ENCODE data around the gene LY86. TPM values are rescaled to one million over a fixed set of nuclear protein-coding genes. Genes with fewer than 3 reads are reported as not detected.
"Not testable (repeated sequence)": the region's sequence is repeated elsewhere in the genome, so short reads cannot be mapped to it uniquely, and the experiment has no call there.

The LY86 gene
- polyA plus RNA-seq, 1 donor: 1.1 TPM

DNA sequence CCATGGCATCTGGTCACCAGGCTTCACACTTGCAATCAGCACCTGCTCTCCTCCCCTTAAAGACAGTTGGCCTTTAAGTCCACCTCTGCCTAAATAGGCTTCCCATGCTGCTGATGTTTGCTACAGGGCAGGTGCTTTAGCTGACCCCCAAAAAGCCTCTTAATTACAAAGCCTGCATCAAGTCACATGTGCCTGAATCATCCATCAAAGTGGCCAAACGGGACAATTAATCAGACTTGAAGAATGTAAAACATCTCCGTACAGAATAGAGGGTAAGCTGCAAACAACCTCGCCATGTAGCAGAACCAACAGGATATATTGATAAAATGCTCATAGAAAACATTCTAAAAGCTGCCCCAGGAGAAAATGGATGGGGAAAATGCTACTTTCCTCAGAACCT is 7.4 kb downstream of the LY86 start:
- DNase-seq: no peak

DNA sequence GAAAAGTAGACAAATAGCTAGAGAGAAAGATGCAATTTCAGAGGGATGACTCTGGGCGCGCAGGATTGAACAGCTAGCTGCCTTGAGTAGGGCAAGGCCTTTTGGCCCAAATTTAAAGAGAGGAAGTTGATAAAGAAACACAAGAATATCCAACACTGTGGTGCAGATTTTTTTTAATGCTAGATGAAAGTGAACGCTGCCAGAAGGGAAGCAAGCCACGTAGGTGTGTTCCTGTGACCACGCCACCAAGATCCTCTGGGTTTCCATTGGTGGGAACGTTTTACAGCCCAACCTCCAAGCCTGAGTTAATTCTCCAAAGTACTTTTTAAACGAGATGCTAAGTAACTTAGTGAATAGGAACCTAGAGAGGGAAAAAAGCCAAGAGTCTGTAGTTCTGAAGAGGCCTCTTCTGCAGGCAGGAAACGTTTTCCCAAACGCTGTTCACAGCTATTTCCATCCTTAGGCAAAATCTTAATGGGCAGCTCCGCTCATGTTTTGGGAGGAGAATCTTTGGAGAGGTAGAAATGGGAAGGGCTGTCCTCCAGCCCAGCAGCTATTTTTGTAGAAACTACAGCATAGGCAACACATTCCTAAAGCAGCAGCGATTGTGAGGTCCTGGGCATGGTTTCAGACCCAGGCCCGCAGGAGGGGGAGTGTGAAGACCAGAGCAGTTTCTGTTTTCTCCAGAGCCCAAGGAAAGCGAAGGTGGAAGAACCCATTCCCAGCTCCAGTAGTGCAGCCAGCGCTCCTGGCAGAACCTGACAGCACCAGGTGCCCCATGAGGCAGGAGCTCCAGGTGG is 8.2 kb downstream of the LY86 start:
- no peak for DNase-seq

DNA sequence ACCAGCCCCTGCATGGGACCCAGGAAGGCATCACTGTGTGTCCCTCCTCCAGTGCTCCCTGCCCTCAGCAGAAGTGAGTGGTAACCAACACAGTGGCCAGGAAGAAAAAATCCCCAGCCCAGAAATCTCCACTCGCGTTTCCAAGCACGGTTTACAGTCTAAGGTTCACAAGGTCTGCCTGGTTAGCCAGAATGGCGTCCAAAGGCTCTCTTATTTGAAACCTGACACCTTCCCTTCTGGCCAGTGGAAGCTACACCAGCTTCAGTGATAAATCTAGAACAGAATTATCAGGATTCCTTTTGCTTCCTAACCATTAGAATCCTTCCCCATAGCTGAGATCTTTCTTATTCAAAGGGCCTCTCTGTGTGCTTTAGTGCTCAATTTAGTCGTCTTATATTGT is 9.2 kb downstream of the LY86 start:
- no peak for DNase-seq

DNA sequence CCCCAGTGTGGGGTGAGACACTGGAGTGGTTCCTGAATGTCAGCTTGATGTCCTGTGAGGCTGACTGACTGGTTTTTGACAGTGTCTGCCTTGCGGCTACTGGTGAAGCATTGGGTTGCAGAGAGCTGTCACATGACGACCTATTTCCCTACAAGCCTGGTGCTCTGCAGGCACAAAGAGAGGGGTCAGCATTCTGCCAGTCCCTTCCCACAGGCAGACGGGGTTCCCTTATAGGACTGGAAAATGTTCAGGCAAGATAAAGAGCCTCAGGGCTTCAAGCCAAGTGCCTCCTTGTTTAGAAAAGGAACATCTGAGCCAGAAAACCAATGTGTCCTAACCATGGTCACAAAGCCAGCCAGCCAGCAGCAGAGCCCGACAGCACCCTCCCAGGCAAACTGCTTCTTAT is 11.0 kb downstream of the LY86 start:
- DNase-seq: no peak

DNA sequence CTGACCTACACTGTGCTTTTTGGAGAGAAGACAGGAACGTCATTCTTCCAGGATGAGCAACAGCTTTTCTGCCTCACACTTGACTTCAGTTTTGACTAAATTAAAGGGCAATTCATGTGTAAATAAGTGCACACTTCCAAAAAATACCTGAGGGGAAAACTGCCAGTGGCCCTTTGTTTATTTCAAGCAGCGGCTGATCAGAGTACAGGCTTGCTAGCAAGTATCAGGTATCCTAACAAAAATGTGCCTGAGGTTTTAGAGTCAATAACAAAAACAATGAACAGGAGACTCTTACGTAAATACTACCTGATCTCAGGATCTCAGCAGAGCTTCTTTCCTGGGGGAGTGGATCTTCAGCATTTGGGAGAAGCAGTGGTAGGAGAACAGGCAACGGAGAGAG is 12.4 kb downstream of the LY86 start:
- DNase-seq: no peak

DNA sequence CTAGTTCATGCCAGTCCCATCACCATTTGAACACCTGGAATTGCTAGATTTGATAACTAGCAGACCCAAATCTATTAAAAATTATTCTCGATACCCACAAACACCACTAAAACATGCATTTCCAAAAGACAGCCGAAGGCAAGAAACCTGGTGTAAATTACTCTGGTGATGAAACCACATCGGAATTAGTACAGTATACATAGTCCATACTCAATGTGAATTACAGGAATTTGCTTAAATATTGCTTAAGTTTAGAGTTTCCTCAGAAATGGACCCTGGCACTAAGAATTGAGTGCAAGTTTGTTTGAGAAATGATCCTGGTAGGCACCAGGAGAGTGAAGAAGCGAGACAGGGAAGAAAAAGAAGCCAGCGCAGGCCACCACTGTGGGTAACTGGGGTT is 13.7 kb downstream of the LY86 start:
- DNase-seq: no peak

DNA sequence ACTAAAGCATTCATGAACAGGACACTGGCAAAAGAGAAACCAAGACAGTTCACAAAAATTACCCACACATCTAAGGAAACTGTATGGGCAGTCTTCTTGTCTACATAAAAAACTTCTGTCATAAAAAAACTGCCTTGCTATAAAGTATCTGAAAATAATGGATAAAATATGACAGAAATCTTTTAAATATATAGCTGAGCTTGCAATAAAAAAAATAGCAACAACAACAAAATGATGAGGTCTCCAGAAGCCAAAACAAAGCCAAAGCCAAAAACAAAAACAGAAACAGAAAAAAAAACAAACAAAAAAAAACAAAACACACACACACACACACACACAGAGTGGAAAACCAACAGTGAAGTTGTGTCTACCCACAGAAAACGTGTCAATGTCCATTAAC is 14.8 kb downstream of the LY86 start:
- no peak for DNase-seq

DNA sequence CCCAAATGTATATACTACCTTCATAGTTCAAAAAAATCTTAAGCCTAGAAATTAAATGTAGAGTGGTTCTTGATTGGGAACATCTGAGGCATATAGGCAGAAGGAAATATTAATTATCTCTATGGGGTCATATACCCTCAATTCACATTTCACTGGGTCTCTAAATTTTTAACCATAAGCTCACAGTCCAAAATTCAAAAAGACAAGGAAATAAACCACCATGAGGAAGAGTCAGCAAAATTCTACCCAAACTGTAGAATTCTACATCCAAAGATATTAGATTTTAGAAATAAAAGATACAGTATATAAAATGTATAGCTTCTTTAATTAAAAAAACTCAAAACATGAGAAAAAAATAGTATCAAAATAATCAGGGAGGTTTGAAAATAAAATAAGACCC is 15.5 kb downstream of the LY86 start:
- DNase-seq: no peak

DNA sequence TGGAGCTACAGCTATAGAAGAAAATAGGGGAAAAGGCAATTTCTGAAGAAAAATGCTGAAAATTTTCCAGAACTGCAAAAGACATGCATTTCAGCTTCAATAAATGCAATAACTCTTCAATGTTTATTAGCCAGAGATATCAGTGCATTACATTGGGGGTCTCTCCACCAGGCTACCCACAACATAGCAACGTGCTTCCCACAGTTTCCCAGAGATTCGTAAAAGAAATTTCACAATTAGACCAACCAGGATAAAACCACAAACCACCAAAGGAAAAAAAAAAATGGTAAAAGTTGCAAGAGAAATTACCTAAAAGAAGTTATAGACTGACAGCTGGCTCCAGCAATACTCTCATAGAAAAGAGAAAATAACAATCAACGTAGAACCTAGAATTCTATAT is 16.0 kb downstream of the LY86 start:
- DNase-seq: no peak

DNA sequence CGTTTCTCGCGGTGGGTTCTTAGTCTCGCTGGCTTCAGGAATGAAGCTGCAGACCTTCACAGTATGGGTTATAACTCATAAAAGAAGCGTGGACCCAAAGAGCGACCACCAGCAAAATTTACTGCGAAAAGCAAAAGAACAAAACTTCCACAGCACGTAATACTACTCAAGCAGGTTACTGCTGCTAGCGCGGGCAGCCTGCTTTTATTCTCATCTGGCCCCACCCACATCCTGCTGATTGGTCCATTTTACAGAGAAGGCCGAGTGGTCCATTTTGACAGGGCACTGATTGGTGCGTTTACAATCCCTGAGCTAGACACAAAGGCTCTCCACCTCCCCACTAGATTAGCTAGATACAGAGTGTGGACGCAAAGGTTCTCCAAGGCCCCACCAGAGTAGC is 17.4 kb downstream of the LY86 start:
- DNase-seq: no peak

DNA sequence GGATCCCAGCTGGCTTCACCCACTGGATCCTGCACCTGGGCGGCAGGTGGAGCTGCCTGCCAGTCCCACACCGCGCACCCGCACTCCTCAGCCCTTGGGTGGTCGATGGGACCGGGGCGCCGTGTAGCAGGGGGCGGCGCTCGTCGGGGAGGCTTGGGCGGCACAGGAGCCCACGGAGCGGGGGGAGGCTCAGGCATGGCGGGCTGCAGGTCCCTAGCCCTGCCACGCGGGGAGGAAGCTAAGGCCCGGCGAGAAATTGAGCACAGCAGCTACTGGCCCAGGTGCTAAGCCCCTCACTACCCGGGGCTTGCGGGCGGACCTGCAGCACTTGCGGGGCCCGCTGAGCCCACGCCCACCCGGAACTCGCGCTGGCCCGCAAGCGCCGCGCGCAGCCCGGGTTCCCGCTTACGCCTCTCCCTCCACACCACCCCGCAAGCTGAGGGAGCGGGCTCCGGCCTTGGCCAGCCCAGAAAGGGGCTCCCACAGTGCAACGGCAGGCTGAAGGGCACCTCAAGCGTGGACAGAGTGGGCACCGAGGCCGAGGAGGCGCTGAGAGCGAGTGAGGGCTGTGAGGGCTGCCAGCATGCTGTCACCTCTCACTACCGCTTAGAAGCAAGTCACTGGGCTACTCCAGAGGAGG is 18.0 kb downstream of the LY86 start:
- DNase-seq: not testable (repeated sequence)

DNA sequence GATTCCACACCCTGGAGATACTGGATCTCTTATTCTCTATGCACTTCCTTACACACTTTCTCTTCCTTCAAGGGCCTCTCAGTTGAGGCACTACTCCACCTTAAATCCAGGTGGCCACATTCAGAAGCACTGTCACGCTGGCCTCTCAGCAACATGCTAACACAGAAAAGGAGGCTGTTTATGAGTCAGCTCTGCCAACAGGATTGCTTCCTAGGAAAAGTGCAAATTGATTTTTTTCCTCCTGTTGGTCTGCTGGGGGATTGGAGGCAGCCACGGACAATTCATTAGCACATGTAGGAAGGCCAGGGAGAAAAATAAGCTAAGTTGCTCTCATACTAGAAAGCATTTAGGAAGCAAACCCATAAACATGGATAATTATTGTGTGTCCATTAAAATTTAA is 20.9 kb downstream of the LY86 start:
- no peak for DNase-seq

DNA sequence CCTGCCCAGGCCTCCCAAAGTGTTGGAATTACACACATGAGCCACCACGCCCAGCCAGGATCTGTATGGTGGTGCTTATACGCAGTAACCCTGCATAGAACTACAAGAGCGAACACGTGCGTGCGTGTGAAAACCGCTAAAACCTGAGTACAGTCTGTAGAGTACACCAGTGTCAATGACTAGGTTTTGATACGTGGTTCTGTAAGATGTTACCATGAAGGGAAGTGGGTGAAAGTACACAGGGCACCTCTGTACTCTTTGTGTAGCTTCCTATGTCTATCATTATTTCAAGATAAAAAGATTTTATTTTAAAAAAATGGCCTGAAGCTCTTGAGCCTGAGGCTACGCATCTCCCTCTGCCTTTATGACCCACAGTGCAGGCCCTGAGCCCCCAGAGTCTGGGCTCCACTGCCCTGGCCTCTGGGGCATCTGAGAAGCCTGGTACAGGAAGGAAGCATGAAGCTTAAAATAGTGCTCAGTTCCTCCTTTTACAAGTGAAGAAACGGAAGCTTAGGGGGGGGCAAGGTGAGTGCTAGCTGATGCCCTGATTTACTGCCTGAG is 21.6 kb downstream of the LY86 start:
- no peak for DNase-seq

DNA sequence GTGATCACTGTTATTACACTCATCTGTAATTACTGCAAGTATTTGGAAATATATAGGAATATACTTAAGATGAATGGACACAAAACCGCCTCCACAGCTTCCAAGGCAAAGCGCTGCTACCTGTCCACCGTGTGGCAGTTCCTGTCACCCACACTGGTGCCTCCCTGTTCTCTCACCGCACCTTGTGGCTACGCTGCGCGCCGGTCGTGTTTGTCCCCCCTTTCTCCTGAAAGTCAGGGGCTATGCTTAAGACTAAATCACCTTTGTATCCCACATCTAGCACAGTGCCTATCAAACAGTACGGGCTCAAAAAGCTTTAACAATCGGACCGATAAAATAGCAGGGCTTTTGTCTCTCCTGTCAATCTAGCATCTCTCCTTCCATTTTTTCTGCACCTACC is 23.0 kb downstream of the LY86 start:
- DNase-seq: no peak

DNA sequence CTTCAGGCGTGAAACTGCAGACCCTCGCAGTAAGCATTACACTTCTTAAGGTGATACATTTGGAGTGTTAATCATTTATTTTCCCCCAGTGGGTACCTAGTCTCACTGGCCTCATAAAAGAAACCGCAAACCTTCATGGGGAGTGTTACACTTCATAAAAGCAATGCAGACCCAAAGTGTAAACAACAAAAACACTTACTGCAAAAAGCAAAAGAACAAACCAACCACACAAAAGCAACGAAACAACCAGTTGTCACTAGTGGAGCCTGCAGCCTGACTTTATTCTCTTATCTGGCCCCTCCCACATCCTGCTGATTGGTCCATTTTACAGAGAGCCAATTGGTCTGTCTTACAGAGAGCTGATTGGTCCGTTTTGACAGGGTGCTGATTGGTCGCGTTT is 23.8 kb downstream of the LY86 start:
- no peak for DNase-seq

DNA sequence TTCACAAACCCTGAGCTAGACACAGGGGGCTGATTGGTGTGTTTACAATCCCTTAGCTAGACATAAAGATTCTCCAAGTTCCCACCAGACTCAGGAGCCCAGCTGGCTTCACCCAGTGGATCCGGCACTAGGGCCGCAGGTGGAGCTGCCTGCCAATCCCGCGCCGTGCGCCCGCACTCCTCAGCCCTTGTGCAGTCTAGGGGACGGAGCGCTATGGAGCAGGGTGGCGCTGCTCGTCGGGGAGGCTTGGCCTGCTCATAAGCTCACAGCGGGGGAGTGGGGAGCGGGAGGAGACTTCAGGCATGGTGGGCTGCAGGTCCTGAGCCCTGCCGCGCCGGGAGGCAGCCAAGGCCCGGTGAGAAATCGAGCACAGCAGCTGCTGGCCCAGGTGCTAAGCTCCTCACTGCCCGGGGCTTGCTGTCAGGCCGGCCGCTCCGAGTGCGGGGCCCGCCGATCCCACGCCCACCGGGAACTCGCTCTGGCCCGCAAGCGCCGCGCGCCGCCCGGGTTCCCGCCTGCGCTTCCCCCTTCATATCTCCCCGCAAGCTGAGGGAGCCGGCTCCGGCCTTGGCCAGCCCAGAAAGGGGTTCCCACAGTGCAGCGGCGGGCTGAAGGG is 24.7 kb downstream of the LY86 start:
- not testable (repeated sequence) for DNase-seq

DNA sequence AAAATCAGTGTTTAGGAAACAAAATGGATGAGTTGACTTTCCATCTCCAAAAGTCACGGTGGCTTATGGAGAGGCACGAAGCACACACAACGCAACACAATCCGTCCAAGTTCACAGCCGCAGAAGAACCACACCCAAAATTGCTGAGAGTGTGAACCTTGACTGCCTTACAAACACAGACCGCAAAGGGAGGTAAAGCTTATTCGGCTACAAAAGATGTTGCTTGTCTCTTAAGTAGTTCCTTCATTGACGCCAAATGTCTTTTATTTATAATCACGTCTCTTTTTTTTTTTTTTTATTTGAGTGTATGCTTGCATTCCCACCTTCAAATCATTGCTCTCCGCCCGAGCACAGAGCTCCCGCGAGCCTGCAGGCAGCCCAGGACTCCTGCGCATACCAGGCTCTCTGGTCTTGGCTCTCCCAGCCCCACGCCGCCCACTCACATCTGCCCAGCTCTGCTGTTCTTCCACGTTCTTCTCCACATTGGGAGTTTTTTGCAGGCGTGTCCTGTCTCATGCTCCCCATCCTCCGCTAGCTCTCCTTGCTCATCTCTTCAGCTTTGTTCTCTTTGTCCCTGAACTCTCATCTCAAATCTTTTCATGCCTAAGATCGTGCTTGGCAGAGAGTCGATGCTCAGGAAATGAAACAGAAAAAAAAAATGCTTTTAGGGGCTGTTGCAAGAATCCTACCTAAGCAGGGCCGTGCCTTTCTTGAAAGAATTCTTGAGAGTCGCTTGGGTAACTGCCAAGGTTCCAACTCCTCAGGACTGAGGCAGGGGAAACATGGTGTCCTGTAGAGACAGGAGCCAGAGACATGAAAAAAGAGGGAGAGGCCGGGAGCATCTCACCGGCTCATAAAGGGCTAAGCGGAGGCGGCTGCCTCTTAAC is 25.8 kb downstream of the LY86 start:
- DNase-seq: no peak

DNA sequence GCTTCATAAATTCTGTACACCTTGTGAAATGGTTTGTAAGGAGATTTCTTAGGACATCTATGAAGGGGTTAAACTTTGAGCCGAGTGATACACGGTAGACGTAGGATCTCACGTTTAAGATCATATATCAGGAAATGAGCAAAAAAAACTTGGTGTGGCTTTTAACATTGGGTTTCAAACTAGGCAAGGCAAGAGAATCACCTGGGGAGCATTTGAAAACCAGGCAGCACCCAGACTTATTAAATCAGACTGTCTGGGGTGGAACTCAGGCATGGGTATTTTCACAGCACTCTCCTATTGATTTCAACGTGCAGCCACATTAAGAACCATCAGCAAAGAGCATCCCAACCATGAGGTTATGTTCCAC is 26.4 kb downstream of the LY86 start:
- no peak for DNase-seq

DNA sequence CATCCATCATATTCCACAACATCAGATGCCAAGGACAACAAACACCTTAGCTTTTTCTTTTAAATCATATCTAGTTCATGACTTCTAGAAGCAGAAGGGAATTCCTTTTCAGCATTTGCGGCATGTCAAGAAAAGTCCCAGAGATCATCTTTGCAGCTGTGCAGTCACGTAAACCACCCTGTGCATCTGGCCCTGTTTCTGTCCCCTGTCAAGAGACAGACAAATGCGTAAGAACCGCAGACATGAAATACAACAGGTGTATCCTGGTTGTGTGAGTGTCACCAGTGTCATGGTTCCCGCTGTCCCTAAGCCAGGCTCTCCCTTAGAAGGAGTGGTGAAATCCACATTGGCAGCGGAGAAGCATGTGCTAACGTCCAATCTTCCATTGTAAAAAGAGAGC is 28.1 kb downstream of the LY86 start:
- no peak for DNase-seq

DNA sequence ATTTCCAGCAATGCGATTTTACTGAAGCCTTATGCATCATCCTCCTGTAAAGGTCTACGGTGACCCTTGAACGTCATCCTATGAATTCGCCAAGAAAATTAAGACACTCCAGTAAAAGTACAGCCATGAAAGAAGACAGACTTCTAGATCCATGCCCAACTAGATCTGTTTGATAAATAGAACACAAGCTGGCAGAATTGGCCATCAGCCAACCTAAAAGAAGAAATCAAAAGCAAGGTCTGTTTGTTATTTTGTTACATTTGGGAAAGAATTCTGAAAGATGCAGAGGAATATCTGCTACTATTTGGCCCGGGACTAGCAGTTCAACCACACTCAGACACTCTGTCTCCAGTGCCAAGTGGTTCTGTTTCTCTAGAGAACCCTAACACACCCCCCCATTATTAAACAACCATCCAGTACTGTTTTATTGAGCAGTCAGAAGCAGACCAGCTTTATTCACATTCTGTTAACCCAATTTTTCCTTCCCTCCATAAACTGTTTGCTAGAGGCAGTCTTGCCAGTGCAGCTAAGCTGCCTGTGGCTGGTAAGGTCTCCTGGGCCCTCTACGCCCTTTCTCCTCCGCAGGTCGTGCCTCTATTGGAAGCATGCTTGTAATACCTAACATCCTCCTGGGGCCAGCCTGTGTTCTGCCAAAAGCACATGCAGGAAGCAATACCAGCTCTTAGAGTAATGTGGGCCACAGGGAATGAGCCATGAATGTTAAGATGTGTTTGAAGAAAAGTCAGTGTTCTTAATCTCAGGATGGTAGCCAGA is 30.7 kb downstream of the LY86 start:
- DNase-seq: no peak

DNA sequence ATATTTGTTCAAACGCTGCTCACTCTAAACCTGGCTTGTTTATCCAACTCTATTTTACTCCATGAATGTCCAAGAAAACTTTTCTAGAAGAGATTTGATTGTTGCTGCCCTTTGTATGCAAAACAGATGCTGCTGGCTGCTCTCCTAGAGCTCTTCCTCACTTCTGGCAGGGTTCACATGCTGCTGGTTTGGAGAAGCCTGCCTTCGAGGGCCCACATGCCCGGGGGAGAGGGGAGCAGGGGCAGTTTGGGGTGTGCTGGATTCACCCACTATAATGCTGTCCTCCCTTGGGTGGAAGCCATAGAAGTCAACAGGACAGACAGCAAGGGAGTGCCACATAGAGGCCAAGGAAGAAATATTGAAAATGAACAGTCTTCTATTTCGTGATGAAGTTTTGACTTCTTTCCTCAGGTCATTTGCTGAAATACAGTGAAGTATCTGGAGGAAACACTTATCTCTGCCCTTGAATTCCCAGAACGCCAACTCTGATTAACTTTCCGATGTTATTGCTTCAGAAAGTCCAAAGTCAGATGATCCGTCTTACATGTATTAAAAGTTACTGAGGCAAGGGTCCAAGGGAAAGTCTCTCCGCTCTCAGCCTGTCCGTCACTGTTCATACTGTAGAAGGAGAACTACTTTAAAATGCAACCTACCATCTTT is 32.4 kb downstream of the LY86 start:
- no peak for DNase-seq

All from left kidney (tissue), 2 donors.